ENCODE data around the gene MACF1.
"Not testable (repeated sequence)": the region's sequence is repeated elsewhere in the genome, so short reads cannot be mapped to it uniquely, and the experiment has no call there.

MACF1 gene

DNA sequence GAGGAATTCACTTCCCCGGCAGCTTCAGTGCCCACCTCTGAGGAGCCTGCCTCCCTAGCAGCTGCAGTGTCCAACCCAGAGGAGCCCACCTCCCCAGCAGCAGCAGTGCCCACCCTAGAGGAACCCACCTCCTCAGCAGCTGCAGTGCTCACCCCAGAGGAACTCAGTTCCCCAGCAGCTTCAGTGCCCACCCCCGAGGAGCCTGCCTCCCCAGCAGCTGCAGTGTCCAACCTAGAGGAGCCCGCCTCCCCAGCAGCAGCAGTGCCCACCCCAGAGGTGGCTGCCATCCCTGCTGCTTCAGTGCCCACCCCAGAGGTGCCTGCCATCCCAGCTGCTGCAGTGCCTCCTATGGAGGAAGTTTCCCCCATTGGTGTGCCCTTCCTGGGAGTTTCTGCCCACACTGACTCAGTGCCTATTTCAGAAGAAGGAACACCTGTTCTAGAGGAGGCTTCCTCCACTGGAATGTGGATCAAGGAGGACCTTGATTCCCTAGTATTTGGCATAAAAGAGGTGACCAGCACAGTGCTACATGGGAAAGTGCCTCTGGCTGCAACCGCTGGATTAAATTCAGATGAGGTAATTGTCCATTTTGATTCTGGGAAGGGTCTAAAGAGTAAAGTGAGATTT is 209.5 kb downstream of the MACF1 start:
- no peak for DNase-seq (ENCODE audit: low read depth in 2 of 3, low spot score in 1 of 3)

DNA sequence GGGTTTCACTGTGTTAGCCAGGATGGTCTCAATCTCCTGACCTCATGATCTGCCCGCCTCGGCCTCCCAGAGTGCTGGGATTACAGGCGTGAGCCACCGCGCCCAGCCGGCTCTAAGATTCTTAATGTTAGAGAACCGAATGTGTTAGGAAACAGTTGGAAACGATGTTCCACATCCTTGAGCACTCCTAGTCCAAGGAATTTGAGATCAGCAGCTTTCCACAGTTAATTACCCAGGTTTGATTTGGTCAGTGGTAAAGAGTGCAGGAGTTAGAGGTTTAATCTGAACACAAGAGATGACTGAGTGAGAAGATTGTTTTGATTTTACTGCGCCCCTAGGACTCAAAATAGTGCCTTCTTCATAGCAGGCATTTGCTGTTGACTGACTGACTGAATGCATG is 211.1 kb downstream of the MACF1 start:
- DNase-seq (ENCODE audit: low read depth in 2 of 3, low spot score in 1 of 3): no peak

DNA sequence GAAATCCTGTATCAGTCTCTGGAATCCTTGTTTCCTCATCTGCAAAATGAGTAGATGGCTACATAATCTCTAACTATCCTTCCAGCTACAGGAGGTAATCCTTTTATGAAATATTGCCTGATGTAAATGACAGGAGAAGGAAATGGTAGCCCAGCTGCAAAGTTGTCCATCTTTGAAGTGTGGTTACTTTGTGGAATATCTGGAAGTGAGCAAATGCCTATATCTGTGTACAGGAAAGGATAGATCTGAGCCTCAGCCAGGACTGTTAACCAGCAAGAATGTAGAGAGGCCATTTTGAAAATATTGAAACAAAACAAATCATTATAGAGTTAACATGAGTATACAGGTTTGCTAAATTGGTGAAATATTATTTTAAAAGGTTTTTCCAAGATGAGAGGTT is 212.1 kb downstream of the MACF1 start:
- no peak for DNase-seq (ENCODE audit: low read depth in 2 of 3, low spot score in 1 of 3)

DNA sequence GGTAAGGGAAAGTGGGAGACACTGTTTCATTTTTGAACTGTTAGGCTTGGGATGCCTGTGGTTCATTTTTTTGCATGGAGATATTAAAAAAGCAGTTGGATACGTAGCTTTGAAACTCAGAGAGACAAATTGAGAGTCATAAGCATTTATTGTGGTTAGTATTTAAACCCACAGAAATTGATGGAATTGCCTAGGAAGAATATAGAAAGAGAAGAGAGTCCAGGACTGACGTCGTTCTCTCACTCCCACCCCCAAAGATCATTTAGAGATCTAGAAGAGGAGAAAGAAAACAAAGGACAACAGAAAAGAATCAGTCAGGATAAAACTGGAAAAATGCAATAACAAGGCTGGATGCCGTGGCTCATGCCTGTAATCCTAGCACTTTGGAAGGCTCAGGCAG is 213.7 kb downstream of the MACF1 start:
- DNase-seq (ENCODE audit: low read depth in 2 of 3, low spot score in 1 of 3): no peak

DNA sequence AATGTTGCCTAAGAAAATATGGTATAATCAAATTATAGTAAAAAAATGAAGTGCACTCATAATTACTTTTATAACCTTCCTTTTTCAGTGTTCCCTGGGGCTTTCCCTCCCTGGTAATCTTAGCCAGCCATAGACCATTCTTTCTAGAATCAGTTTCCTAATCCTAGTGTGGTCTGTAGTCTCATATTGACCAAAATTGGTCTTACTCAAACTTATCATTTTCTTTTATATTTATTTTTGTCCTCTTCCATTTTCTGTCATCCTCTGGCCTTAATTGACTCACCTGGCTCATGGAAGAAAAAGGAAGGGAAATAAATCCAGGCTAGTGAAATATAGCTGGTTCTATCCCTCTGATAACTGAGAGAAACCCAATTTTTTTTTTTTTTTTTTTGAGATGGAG is 216.0 kb downstream of the MACF1 start:
- no peak for DNase-seq (ENCODE audit: low read depth in 2 of 3, low spot score in 1 of 3)

DNA sequence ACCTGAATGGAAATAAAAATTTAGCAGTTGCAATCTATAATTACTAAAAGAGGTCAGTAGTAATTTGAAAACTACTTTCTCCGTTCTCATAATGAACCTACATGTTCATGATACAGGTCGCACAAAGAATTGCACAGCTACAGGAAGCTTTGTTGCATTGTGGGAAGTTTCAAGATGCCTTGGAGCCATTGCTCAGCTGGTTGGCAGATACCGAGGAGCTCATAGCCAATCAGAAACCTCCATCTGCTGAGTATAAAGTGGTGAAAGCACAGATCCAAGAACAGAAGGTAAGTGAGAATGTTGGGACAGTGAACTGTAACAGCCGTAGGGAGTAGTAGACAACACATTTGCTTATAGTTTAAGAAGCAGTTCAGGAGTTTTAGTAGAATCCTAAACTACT is 218.1 kb downstream of the MACF1 start:
- no peak for DNase-seq (ENCODE audit: low read depth in 2 of 3, low spot score in 1 of 3)

DNA sequence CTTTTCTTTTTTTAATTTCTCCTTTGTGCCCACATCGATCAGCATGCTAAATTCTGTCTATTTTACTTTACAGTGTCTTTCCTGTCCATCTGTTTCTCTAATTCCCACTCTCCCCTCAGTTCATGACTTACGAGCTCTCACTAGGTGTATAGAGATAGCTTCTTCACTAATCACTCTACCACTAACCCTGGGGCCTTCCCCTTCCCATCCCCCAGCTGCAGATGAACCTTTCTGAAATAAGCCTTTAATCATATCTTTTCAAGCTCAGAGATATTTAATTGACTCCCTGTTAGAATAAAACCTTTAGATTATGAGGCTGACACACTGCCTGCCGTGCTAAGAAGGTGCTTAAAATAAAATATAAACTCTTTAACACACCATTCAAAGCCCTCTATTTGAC is 220.7 kb downstream of the MACF1 start:
- no peak for DNase-seq (ENCODE audit: low read depth in 2 of 3, low spot score in 1 of 3)

DNA sequence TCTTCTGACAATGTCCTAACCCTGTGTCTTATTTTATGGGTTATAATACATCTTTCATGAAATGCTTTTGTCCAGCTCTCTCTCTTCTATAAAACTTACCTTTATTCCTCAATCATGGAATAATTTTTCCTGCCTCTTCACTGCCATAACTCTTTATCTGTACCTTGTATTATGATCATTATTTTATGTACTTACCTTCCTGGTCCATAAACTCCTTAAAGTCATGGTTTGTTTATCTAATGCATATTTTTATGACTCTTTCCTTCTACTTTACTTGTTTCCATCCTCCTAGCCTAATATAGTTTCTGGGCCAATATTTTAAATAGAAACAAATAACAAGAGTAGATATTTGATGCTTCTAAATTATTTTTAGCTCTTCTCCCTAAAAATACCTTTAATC is 221.1 kb downstream of the MACF1 start:
- no peak for DNase-seq (ENCODE audit: low read depth in 2 of 3, low spot score in 1 of 3)

DNA sequence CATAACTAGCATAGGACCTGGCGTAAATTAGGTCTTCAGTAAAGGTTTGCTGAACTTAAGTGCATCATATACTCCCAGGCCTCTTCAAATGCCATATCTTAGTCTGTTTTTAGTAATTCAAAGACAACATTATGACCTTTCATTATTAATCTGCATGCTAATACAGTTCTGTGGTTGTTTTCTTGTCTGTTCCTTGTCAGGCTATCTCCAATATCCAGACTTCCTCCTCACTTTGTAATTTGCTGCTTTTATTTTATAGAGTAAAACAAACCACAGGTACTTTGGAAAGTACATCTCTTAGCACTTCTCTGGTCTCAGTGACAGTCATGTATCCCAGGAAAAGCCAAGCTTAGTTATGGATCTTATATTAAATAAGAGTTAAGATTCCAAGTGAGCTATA is 221.9 kb downstream of the MACF1 start:
- no peak for DNase-seq (ENCODE audit: low read depth in 2 of 3, low spot score in 1 of 3)

DNA sequence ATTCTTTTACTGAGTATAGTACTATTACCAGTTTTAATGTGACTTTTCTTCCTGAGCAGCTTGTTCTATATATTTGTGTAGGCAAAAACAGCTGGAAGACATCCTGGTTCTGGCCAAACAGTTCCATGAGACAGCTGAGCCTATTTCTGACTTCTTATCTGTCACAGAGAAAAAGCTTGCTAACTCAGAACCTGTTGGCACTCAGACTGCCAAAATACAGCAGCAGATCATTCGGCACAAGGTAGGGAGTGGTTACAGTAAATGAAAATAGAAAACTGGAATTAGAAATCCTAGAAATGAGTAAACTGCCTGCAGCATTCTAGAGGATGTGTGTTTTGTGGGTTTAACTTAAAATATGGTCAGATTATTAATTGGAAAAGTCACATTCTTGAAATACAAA is 222.9 kb downstream of the MACF1 start:
- DNase-seq (ENCODE audit: low read depth in 2 of 3, low spot score in 1 of 3): no peak

DNA sequence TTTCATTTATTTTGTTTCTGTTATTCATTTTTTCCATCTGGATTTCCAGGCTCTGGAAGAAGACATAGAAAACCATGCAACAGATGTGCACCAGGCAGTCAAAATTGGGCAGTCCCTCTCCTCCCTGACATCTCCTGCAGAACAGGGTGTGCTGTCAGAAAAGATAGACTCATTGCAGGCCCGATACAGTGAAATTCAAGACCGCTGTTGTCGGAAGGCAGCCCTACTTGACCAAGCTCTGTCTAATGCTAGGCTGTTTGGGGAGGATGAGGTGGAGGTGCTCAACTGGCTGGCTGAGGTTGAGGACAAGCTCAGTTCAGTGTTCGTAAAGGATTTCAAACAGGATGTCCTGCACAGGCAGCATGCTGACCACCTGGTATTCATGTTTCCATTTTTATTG is 223.4 kb downstream of the MACF1 start:
- no peak for DNase-seq (ENCODE audit: low read depth in 2 of 3, low spot score in 1 of 3)

DNA sequence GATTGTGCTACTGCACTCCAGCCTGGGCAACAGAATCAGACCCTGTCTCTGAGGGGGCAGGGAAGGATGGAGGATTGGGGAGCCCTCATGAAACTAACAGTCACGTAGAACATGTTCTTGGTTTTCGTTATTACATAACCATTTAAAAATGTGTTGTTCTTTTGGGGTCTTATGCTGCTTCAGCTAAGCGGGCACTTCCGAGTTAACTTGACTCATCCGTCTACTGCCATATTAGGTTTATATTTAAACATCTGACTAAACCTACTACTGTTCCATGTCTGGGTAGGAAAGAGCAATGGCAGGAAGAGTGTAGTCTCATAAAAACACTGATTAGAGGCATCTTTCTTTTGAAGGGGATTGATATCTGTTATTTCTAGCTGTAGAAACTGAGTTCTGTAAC is 227.4 kb downstream of the MACF1 start:
- DNase-seq (ENCODE audit: low read depth in 2 of 3, low spot score in 1 of 3): no peak

DNA sequence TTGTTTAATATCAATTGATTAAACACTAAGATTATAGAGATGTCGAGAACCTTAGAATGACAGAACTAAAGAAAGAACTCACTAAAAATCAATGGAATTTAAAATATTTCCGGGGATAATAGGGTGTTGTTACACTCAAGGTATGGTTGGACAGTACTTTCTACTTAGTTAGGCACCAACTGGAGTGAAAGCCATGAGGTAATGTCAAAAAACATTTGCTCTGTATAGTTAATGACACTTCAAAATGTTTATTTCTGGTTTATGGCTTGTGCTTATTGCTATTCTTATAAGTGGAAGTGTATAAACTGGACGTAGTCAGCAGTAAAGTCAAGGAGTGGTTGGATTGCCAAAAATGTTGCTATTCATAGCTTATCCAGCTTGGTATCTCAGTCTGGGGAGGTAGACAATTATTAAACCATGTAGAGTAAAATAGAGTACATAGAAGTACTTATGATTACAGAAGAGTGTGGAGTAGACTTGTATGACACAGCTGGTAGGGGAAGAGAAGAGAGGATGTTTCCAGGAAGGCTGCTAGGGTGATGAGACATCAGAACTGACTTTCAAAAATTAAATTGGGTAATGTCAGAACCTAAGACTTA is 230.4 kb downstream of the MACF1 start:
- no peak for DNase-seq (ENCODE audit: low read depth in 2 of 3, low spot score in 1 of 3)

DNA sequence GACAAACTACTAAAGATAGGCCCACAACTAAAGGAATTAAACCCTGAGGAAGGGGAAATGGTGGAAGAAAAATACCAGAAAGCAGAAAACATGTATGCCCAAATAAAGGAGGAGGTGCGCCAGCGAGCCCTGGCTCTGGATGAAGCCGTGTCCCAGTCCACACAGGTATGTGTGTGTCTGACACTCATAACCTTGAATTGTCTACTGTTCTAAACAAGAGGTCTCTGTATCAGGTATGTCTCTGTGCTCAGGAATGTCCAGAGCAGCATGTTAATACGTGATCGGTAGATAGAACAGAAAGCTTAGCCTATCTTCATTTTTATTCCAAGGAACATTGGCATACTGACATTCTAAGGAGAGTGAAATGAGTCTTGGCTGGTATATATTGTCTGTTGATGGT is 231.1 kb downstream of the MACF1 start:
- DNase-seq (ENCODE audit: low read depth in 2 of 3, low spot score in 1 of 3): no peak

DNA sequence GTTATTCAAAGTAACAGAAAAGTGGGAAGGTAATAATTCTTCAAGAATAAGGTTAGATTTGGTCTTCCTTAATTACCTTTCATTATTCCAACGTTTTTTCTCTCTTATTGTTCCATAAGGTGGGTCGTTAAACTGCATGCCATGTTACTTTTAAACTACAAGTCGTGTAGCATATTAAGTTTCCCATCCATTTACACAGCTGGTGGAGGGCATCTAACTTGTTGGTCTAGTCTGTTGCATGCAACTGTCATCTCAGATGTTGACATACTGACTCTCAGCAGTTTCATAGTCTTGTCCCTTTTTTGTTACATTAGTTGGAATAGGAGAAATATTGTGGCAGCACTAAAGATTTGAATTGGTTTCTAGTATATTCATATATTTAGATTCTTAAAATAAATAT is 232.3 kb downstream of the MACF1 start:
- no peak for DNase-seq (ENCODE audit: low read depth in 2 of 3, low spot score in 1 of 3)

DNA sequence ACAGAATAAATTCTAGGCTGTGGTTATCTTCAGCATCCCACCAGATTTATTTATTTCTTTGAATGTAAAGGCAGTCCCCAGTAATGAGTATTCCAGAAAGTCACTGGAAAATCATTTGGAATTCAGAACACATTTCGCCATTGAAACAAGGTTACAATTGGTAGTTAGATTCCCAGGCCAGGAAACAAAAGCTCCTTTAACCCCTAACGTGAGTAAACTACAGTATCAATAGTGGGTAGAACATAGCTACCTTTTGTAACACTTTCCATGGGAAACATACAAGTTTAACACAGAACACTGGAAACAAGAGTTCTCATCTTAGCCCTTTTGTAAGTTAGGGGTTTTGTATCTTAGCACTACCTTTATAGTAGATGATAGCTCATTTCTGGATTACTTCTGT is 233.5 kb downstream of the MACF1 start:
- DNase-seq (ENCODE audit: low read depth in 2 of 3, low spot score in 1 of 3): no peak

DNA sequence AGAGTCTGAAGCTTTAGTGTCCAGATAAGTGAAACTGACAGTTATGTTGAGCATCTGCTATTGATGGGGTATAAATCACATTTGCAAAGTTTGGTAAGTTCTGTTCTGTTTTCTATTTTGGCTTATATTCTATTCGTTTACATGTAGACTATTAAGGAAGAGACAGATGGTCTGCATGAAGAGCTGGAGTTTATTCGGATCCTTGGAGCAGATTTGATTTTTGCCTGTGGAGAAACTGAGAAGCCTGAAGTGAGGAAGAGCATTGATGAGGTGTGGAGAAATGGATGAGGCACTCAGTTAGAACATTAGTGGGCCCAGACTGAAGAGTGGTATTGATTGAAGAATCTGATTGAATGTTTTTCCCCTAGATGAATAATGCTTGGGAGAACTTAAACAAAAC is 236.4 kb downstream of the MACF1 start:
- no peak for DNase-seq (ENCODE audit: low read depth in 2 of 3, low spot score in 1 of 3)

DNA sequence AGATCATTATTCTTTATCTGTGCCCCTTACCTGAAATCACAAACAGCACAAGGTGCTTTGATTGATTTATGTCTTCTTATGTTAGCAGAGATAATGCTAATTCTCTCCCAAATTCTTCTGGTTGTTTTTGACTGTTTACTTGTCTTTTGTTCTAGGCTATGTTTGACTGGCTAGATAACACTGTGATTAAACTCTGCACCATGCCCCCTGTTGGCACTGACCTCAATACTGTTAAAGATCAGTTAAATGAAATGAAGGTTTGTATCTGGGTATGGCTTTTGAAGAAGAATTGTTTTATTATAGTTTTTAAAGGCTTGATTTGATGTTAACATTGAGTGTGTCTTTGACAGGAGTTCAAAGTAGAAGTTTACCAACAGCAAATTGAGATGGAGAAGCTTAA is 237.3 kb downstream of the MACF1 start:
- no peak for DNase-seq (ENCODE audit: low read depth in 2 of 3, low spot score in 1 of 3)

DNA sequence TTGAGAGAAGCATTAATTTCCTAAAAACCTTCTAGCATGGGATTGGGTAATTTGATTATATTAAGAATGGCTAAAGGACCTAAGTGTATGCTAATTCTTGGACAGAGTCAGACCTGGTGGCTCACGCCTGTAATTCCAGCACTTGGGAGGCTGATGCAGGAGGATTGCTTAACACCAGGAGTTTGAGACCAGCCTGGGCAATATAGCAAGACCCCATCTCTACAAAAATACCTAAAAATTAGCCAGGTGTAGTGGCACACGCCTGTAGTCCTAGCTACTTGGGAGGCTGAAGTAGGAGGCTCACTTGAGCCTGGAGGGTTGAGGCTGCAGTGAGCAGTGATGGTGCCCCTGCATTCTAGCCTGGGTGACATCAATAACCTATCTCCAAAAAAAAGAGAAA is 241.1 kb downstream of the MACF1 start:
- DNase-seq (ENCODE audit: low read depth in 2 of 3, low spot score in 1 of 3): no peak

DNA sequence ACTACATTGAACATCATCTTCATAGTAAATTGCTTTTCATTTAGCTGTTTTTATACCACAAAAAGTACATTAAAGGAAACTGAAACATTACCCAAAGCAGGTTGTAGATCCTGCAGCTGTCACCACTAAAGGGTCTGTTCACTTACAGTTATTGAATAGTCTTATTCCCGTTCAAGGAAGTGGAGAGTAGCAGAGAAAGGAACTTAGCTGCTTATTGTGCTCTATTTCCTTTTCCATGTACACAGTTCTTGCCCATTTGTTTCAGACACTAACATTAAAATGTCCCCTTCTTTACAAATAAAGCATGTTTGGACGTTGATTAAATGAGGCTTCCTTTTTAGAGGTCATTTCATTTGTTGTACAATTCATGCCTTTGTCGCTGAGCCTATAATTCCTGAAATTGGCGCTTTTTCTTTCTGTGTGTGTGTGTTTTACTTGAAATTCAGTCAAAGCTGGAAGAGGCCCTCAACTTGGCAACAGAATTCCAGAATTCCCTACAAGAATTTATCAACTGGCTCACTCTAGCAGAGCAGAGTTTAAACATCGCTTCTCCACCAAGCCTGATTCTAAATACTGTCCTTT is 242.6 kb downstream of the MACF1 start:
- DNase-seq (ENCODE audit: low read depth in 2 of 3, low spot score in 1 of 3): no peak

DNA sequence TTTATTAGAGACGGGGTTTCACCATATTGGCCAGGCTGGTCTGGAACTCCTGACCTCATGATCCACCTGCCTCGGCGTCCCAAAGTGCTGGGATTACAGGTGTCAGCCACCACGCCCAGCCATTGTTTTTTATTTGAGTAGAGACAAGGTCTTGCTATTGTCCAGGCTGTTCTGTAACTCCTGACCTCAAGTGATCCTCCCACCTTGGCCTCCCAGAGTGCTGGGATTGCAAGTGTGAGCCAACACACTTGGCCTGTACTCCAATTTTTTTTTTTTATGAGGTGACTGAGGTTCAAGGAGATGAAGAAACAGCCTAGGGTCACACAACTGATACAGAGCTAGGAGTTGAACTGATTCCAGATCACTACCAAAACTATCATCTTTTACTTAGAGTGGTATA is 245.5 kb downstream of the MACF1 start:
- DNase-seq (ENCODE audit: low read depth in 2 of 3, low spot score in 1 of 3): not testable (repeated sequence)

DNA sequence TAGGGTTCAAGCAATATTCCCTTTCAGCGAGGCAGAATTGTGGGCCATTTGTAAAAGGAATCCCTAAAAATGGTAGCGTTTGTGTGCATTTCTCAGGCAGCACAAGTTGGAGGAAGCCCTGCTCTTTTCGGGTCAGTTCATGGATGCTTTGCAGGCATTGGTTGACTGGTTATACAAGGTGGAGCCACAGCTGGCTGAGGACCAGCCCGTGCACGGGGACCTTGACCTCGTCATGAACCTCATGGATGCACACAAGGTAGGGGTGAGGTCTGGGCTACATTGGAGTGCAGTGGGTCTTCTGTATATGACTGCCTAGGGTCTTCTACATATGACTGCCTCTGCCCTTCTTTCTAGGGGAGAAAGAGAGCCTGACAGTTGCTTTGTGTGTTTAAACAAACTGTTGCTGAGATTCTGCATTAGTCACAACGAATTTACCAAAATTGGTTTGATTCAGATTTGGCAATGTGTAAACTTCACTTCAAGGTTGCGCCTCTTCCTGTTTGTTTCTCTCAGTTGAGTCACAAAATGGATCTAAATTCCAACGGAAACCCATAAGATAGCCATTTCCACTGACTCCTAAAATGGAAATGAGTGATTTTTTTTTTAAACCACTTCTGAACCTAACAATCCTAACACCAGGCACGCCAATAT is 246.6 kb downstream of the MACF1 start:
- DNase-seq (ENCODE audit: low read depth in 2 of 3, low spot score in 1 of 3): no peak

DNA sequence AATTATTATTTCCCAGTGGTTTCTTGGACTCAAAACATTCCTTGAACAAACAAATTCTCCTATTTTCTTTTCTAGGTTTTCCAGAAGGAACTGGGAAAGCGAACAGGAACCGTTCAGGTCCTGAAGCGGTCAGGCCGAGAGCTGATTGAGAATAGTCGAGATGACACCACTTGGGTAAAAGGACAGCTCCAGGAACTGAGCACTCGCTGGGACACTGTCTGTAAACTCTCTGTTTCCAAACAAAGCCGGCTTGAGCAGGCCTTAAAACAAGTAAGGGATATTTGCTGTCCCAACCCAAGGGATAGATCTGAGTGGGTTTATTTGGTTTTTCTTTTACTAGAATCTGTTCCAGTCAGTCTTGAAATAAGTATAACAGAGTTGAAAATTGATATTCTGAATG is 247.6 kb downstream of the MACF1 start:
- no peak for DNase-seq (ENCODE audit: low read depth in 2 of 3, low spot score in 1 of 3)
